SIG-M5 treated with dmso at 0.1 percent for 504 hours (cell line): Measurements from ENCODE around the gene LZTS2.

ENCODE experiments used
- DNase-seq: peaks from one replicate; lab custom pipeline; 2025; ENCODE audit not compliant: unreplicated experiment; lab: John Stamatoyannopoulos, UW

Gene LZTS2

DNA sequence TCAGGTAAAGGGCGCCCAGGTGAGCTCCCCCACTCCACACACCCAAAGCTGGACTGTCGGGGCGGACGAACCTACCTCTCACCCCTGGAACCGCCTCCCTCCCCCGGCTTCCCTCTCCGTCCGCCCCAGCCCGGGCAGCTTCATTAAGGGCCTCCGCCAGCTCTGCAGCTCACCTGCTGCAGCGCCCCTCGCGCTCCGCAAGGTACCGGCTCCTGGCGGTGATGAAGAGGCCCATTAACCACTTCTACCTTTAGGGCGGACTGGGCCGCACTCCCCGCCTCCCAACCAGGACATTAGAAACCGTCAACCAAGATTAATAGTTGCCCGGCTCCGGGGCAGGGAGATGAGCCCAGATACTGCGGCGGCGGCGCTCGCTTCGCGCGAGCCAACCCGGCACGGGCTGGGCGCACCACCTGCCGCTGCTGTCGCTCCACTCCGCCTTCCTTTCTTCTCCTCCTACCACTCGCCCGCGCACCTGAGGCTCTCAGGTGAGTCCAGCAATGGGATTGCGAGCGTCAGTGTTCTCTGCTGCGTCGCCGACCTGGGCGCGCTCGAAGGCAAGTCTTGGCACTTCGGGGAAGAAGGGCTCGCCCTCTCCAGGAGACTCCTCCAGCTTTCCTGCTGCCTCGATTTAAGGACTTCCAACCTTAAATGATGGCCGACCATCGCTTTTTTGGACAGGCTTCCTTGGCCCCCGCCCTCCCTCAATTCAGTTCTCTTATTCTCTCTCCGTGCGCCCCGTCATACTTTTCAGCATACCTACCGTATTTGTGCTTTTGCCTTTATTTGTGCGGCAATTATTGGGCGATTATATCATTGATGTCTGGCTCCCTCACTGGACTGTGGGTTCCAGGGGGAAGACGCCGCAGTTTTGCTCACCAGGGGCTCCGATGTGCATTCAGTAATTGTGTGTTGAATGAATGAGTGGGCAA lies 48.6 kb downstream of the LZTS2 start:
- no peak for DNase-seq

DNA sequence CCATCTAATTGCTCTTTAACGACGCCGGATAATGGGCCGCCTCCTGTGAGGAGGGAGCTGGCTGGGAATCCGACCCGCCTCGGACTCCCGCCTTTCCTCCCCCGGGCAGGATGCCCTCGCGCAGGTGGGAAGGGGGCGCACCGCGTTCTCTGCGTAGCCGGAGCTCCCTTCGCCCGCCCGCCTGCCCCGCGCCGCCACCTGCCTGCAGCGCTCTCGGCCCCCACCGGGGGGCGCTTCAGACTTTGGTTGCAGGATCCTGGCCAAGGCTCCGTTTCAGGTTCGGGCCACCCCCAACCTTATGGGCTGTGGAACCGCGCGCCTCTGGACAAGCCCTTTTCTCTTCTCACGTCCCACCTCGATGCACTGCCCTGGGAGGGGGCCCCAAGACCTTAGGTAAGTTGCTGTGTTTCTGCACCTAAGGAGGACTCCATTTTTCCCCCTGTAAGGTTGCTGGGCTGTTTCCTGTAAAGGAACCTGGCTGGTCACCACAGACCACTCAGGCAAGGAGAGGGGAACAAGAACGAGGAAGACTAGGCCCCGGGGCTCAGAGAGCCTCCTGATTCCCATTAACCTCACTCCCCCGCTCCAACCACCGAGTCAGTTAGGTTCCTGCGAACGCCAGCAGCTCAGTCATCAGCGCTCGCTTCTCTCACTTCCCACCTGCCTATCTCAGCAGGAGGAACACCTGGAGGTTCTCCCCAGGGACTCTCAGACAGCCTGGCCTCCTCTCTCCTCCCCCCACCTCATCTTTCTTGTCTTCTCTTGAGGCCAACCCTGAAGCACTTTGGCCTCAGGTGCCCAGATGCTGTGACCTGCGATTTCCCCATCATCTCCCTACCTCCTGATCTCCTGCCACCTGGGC lies 50.8 kb downstream of the LZTS2 start:
- DNase-seq, result peak; percentile 29

DNA sequence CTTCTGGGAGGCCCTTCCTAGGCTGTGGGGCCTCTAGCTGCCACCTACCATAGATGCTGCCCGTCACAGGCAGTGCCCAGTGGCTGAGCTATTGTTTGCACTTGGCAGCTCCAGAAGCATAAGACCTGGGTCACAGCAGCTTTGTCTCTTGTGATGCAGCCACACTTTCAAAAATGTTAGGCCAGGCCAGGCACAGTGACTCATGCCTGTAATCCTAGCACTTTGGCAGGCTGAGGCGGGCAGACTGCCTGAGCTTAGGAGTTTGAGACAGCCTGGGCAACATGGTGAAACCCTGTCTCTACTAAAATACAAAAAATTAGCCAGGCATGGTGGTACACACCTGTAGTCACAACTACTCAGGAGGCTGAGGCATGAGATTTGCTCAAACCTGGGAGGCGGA lies 52.7 kb downstream of the LZTS2 start:
- DNase-seq, result no peak

DNA sequence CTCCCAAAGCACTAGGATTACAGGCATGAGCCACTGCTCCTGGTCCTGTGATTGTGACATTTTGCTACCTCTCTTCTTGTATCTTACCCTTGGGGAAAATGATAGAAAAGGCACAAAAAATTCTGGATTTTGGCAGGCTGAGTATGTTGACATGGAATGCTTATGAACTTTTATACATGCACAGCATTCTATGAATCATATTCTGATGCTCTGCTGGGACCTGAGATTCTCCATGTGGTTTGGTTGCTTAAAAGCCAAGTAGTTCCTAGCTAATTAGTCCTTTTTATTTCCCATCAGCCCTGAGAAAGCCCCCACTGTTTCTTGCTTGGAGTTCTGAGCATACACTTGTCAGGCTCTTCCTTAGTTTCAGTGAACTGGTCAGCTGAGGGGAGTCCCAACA lies 53.9 kb downstream of the LZTS2 start:
- DNase-seq, result no peak

DNA sequence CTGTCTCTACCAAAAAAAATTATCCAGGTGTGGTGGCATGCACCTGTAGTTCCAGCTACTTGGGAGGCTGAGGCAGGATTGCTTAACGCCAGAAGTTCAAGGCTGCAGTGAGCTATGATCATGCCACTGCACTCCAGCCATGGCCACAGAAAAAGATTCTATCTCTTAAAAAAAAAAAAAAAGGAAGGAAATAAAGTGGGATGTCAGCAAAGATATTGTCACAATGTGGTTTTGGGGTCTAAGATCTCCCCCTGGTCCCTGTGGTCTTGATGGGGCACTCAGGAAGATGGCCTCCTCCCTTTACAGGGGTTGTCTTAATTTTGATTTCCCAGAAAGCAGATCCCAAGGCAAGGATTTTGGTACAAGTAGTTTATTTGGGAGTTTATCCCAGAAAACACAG lies 54.7 kb downstream of the LZTS2 start:
- DNase-seq, result no peak

DNA sequence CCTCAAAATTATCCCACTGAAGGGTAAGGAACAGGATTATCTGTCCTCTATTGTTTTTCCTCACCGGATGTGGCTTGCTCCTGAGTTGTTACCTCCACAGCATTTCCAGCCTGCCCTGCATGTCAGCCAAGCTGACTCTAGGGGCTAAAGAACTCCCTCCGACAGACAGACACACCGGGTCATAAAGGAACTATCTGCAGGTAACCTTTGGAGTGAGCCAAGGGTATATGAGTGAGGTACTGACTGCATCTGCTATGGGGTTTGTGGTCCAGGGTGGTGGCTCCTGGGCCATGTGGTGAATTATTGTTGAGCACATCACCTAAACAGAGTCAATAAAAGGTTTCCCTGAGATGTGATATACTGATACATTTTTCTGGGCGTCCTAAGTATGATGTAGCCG lies 55.3 kb downstream of the LZTS2 start:
- DNase-seq, result no peak

GRCh38 chr10:101055411-101055810 lies 55.8 kb downstream of the LZTS2 start:
- no peak for DNase-seq

- no peak for DNase-seq
Observed at GRCh38 chr10:101056365-101057151, 57.0 kb downstream of the LZTS2 start.
